Measurements from ENCODE around the gene RALGPS1.

DNA sequence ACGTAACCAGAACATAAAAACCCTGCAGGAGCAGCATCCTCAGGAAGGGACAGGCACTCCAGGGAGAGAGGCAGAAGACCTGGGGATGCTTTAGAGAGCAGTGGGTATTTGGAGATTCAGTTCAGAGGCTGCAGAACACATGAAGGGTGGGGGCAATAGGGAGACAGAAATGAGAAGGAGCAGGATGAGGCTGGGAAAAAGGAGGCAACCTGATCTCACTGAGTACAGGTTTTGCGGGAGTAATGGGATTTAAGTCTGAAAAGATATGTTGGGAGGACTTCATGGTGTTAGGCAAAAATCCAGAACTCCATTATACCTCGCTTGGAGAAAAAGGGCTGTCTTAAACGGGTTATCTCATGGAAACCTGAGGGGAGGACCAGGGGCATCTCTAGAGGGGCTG is 308.7 kb downstream of the RALGPS1 start:
- TF ChIP-seq ZNF426 (tag by site-specific recombination; IDR thresholded peaks at IDR 0.05) (no peak), CTCF (tag by site-specific recombination; IDR thresholded peaks at IDR 0.05) (no peak), ZNF274 (IDR thresholded peaks at IDR 0.05; ENCODE audit: low read length) (no peak), ZNF274 (tag by site-specific recombination; IDR thresholded peaks at IDR 0.05; ENCODE audit: borderline replicate concordance) (no peak), ZNF121 (tag by site-specific recombination; IDR thresholded peaks at IDR 0.05) (no peak), ZNF623 (tag by site-specific recombination; IDR thresholded peaks at IDR 0.05) (no peak), ZBTB17 (tag by site-specific recombination; IDR thresholded peaks at IDR 0.05) (no peak), ATF2 (tag by site-specific recombination; IDR thresholded peaks at IDR 0.05; ENCODE audit: low read depth) (no peak)
